SJSA1 (cell line): ENCODE results near the gene LAMA4. TPM values are rescaled to one million over a fixed set of nuclear protein-coding genes. Genes with fewer than 3 reads are reported as not detected.

Source experiments
- DNase-seq, 2 experiments: peaks; one replicate each; pipeline ENCODE4 v3.0.0-alpha.2; 2015 to 2020; ENCODE audit warnings: low spot score in 2 of 2, low read depth in 1 of 2
- H3K27ac ChIP-seq: fragments of 250-450 bp; sonication (Bioruptor Pico); 2 replicates; pipeline ENCODE4 v1.5.1; 2020; ENCODE audit warnings: mild to moderate bottlenecking, moderate library complexity
- H3K27me3 ChIP-seq: fragments of 250-450 bp; sonication (Bioruptor Pico); replicated peaks from 2 replicates; pipeline ENCODE4 v1.5.1; 2020; ENCODE audit warnings: mild to moderate bottlenecking, moderate library complexity
- H3K36me3 ChIP-seq: fragments of 250-450 bp; sonication (Bioruptor Pico); 2 replicates; pipeline ENCODE4 v1.5.1; 2020; ENCODE audit warnings: mild to moderate bottlenecking
- H3K4me1 ChIP-seq: fragments of 250-450 bp; sonication (Bioruptor Pico); replicated peaks from 2 replicates; pipeline ENCODE4 v1.6.1; 2021; ENCODE audit warnings: mild to moderate bottlenecking
- H3K4me3 ChIP-seq: fragments of 250-450 bp; sonication (Bioruptor Pico); 2 replicates; pipeline ENCODE4 v1.5.1; 2020; ENCODE audit warnings: mild to moderate bottlenecking
- H3K9me3 ChIP-seq: fragments of 250-450 bp; sonication (Bioruptor Pico); replicated peaks from 2 replicates; pipeline ENCODE4 v1.5.1; 2020; ENCODE audit warnings: mild to moderate bottlenecking
- total RNA-seq: library from RNA; depleted of rRNA; stranded (reverse); fragments of >200 nt; shearing (Covaris generic); gene quantifications from 2 replicates; pipeline ENCODE4 v1.2.3, GENCODE V29; 2014

LAMA4 gene
- total RNA-seq, 1 experiment from 2014 or later = 1.8 TPM

DNA sequence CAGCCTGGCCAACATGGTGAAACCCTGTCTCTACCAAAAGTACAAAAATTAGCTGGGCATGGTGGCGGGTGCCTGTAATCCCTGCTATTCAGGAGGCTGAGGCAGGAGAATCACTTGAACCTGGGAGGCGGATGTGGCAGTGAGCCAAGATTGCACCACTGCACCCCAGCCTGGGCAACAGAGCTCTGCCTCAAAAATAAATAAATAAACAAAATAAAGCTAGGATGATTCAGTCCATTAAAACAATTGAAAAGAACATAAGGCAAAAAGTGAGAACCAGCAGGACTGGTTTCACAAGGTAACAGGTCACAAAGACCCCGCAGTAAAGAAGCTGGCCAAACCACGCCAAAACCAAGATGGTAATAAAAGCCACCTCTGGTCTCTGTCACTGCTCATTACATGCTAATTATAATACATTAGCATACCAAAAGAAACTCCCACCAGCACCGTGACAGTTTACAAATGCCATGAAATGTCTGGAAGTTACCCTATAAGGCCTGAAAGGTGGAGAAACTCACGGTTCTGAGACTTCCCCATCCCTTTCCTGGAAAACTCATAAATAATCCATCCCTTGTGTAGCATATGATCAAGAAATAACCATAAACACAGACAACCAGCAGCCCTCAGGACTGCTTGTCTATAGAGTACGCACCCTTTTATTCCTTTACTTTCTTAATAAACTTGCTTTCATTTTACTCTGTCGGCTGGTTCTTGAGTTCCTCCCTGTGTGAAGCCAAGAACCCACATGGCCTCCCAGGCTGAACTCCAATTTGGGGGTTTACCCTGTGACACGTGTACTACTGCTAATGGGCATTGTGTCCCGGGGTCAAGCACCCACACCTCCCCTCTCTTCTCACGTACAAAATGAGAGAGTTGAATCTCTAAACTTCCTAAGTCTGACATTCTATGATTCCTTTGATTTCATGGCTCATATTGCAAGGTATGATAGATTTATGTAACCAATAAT, 10.2 kb downstream of the LAMA4 start:
- H3K27me3 ChIP-seq = no peaks in the 10 kb centered on the region
- no peak overlapping the region for H3K27ac ChIP-seq
- H3K4me3 ChIP-seq = no peak overlapping the region
- DNase-seq = no peak
- H3K4me1 ChIP-seq = peaks cover 34% of the 10 kb centered on the region
- no peaks in the 10 kb centered on the region for H3K9me3 ChIP-seq
- H3K36me3 ChIP-seq = no peaks in the 10 kb centered on the region

DNA sequence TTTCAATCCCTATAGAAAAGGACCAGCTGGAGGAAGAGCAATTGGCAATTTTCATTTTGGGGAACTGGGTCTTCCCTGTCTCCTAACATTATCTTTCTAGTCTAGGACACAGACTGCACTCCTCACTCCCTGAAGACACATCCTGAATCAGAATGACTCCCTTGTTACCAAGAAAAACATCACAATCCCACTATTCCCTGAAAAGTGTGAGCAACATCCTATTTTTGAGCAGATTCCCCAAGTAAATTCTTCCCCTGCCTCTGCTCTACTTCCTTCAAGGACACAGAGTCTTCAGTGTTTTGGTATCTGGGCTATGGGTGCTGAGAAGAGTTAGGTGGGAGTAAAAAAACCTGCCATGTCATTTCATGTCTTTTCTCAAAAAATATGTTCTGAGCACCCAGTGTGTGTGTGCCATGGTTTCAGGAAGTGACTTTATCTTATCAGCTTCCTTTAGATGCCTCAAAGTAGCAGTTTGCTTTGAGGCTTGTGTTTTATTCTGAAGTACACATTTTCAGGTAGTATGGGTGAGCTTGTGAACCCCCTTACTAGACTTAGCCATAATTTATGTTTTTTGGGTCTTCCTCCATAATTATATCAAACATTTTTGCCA, 12.4 kb downstream of the LAMA4 start:
- H3K4me1 ChIP-seq = peaks cover 27% of the 10 kb centered on the region
- no peak overlapping the region for H3K4me3 ChIP-seq
- H3K36me3 ChIP-seq = no peaks in the 10 kb centered on the region
- H3K27me3 ChIP-seq = no peaks in the 10 kb centered on the region
- no peak overlapping the region for H3K27ac ChIP-seq
- no peak for DNase-seq
- H3K9me3 ChIP-seq = no peaks in the 10 kb centered on the region

DNA sequence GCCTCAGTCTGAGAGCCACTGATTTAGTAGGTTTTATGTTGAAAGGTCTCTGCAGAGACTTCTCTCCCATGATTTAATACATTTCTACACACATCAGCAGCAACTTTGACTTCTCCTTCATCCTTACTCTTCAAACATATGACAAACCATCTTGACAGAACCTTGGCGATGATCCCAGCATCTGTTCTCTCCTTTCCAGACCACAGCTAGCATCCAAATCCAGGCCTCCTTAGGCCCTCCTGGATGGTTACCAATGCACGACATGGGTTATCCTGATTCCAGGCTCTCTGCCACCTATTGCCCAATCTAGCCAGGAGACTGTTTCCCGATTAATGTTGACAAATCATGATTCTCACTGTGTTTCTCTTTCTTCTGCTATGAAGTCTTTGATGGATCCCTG, 16.8 kb downstream of the LAMA4 start:
- Histone ChIP-seq H3K36me3 (no peaks in the 10 kb centered on the region), H3K4me3 (no peak overlapping the region), H3K4me1 (peaks cover 27% of the 10 kb centered on the region), H3K9me3 (no peaks in the 10 kb centered on the region), H3K27me3 (no peaks in the 10 kb centered on the region), H3K27ac (no peak overlapping the region)
- DNase-seq = no peak

DNA sequence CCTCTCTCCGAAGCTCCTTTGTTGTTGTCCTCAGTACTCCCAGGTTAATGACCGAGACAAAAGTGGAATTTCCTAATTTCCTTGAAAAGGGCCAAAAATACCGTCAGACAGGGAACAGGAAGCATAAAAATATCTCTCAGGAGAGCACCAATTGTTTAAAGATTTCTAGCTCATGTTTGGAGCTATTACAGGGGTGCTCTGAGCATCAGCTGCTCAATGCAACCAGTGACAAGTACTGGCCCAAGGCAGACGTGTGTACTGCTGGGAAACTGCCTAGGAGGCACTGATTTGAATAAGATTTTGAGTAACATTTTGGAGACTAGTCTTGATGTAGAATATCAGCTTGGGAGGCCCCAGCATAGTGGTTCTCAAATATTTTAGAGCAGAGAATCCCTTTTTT, 17.3 kb downstream of the LAMA4 start:
- H3K27ac ChIP-seq = no peak overlapping the region
- peaks cover 30% of the 10 kb centered on the region for H3K4me1 ChIP-seq
- no peaks in the 10 kb centered on the region for H3K36me3 ChIP-seq
- H3K4me3 ChIP-seq = no peak overlapping the region
- DNase-seq = no peak
- no peaks in the 10 kb centered on the region for H3K27me3 ChIP-seq
- H3K9me3 ChIP-seq = no peaks in the 10 kb centered on the region

DNA sequence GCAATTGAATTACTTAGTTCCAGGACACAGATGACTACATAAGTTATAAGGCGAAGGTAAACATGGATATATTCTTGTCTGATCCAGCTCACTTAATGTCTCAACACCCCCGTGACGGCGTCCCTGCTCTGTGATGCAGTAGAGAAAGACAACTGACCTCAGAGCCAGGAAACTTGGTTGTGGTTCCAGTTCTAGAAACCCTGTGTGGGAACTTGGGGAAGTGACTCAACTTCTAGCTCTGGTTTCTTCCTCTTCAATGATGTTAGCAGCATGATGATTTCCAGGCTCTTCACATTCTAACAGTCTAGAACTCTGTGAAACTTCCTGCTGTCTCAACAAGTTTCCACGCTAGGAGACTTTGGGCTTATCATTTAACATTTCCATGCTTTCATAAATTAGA, 18.4 kb downstream of the LAMA4 start:
- Histone ChIP-seq H3K27ac (no peak overlapping the region), H3K4me1 (peaks cover 35% of the 10 kb centered on the region), H3K27me3 (no peaks in the 10 kb centered on the region), H3K4me3 (no peak overlapping the region), H3K36me3 (no peaks in the 10 kb centered on the region), H3K9me3 (no peaks in the 10 kb centered on the region)
- DNase-seq = no peak

DNA sequence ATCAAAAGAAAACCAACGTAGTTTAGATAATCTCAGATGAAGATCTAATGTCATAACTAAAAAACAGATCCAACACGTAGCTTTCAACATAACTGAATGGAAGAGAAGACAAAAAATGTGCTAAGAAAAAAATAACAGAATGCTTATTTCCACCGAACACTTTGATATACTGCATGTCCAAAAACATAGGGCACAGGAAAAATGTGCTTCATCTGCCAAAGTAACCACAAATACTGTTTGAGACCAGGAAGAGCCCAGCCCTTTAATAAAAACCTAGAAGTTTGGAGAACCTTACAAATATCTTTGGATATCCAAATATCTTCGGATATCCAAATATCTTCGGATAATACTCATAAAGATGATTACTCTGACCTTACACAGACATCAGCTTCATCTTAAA, 19.8 kb downstream of the LAMA4 start:
- DNase-seq = no peak
- Histone ChIP-seq H3K4me3 (no peak overlapping the region), H3K27ac (no peak overlapping the region), H3K27me3 (no peaks in the 10 kb centered on the region), H3K9me3 (no peaks in the 10 kb centered on the region), H3K36me3 (no peaks in the 10 kb centered on the region), H3K4me1 (peaks cover 35% of the 10 kb centered on the region)

DNA sequence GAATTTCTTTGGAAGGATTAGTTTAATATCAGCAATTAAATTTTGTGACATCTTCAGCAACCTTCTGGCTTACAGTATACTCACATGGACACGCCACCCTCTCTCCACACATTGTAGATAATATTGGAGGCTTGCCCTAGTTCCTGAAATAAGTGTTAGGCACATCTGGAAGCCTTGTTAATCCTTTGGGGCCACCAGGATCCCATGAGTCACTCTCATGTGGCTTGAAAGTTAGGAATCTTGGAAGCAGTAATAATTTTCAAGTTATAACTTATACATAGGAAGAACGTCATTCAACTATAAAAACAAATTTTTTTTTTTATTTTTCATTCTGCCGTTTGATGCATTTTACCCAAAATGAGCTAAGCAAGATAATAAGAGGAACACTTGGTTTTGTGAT, 20.5 kb downstream of the LAMA4 start:
- Histone ChIP-seq H3K4me3 (no peak overlapping the region), H3K4me1 (peaks cover 35% of the 10 kb centered on the region), H3K9me3 (no peaks in the 10 kb centered on the region), H3K36me3 (no peaks in the 10 kb centered on the region), H3K27me3 (no peaks in the 10 kb centered on the region), H3K27ac (no peak overlapping the region)
- no peak for DNase-seq

DNA sequence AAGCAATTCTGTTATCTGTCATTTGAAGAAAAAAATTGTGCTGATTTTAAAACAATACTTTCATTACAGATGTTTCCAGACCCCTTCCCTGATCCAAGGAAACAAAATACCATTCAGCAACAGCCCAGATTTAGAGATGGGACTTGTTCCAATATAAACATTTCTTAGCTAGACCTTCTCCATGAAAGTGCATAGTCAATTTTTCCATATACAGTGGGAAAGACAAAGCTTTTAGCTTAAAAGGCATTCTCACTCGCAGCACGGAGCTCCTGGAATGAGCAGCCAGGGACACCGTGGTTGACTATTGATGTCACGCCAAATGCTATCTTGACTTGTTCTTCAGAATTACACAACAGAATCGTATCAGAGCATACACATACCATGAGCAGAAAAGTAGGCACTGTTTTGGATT, 21.5 kb downstream of the LAMA4 start:
- no peak overlapping the region for H3K4me3 ChIP-seq
- H3K9me3 ChIP-seq = no peaks in the 10 kb centered on the region
- peak; percentile 55 to 56 for DNase-seq
- H3K36me3 ChIP-seq = no peaks in the 10 kb centered on the region
- peaks cover 35% of the 10 kb centered on the region for H3K4me1 ChIP-seq
- no peak overlapping the region; the same call in 1 of the 2 replicates for H3K27ac ChIP-seq
- no peaks in the 10 kb centered on the region for H3K27me3 ChIP-seq

DNA sequence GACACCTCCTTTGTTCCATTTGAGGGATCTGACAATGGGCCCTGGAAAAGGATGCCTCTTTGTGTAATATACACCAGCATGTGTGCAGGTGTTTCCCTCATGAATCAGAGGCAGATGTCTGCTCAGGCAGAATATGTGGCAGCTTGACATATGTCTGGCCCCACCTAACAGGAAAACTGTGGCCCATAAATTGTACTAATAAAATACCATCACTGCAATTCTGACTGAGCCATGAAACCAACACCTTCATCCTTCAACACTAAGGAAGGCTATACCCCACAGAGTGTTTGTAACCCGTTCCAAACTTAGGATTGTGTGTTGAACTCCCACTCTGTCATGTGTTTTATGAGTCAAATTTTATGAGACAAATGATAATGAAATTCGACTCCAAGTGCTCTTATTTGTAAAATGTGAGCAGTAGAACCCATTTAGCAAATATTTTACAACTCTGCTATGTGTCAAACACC, 22.7 kb downstream of the LAMA4 start:
- H3K36me3 ChIP-seq = no peaks in the 10 kb centered on the region
- H3K27ac ChIP-seq = no peak overlapping the region
- H3K4me3 ChIP-seq = no peak overlapping the region
- DNase-seq = no peak
- peaks cover 46% of the 10 kb centered on the region for H3K4me1 ChIP-seq
- no peaks in the 10 kb centered on the region for H3K27me3 ChIP-seq
- no peaks in the 10 kb centered on the region for H3K9me3 ChIP-seq

DNA sequence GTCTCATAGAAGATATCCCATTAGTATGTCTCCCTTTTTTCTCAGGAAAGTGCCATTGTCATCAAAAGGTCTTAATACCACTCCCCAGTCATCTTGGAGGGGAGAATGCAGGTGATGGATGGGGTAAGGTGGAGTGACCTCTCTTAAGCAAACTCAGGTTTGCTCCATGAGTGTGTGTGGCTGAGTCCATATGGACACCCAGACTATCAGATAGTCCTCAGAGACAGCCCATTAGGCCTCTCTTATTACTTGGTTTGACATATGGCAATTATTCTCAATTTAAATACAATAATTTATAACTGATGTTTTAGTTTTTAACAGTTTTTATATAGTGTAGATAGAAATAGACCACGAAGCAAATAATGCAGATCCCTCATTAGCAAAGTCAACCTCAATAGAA, 23.2 kb downstream of the LAMA4 start:
- H3K27me3 ChIP-seq = no peaks in the 10 kb centered on the region
- no peak overlapping the region for H3K27ac ChIP-seq
- H3K4me3 ChIP-seq = no peak overlapping the region
- no peak for DNase-seq
- no peaks in the 10 kb centered on the region for H3K9me3 ChIP-seq
- H3K36me3 ChIP-seq = no peaks in the 10 kb centered on the region
- H3K4me1 ChIP-seq = peaks cover 50% of the 10 kb centered on the region

DNA sequence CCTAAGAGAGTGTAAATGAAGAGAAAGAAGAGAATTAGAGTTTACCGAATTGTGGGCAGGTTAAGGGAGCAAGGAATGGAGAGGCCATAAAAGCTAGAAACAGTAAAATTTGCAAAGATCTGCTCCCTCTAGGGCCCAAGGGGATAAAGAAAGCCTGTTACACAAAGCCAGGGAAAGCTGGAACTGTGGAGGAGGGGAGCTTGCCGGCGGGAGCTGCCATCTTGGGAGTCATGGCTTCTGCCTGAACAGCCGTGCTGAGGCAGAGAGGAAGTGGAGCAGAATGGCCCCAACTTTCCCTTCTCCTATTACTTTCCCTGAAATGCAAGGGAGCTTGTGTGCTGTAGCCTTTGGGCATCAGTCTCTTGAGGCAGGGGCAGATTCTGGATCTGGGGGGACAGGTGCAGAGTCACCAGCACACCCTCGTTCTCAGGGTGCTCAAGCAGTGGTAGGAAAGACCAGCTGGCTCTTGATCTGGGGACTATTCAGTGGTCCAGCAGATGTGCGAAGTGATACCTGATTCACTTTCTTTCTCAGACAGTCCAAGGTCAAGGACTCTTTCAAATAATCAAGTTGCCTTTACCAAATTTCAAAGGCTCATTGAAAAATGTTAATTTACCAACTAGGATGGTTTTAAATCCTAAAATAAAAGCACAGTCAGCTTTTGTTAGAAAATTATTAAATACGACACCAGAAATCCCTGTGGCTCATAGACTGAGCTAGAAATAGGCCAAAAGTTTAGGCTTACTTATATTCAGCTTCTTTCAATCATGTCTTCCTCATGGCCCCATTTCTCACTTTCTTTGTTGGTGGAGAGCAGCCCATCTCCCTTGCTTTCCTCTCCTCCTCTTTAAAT, 25.7 kb downstream of the LAMA4 start:
- no peak overlapping the region for H3K4me3 ChIP-seq
- H3K9me3 ChIP-seq = no peaks in the 10 kb centered on the region
- H3K27me3 ChIP-seq = no peaks in the 10 kb centered on the region
- H3K4me1 ChIP-seq = peaks cover 47% of the 10 kb centered on the region
- no peak for DNase-seq
- H3K27ac ChIP-seq = no peak overlapping the region
- no peaks in the 10 kb centered on the region for H3K36me3 ChIP-seq

DNA sequence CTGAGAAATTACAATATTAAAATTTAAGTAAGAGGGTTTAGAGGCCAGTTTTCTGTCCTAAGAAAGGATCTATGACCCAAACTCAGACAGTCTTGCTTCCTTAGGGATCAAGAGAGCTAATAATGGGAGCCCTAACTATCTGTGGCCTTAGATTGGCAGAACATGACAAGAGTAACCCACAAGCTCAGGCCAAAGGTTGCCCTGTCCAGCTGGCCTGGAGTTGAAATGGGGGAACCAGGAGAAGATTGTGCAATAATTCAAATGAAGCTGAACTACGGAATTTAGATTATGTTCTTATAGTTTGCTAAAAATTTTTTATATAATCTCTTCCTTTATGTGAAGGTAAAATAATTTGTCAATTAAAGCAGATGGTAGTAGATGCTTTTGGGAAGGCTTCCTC, 26.4 kb downstream of the LAMA4 start:
- Histone ChIP-seq H3K27ac (no peak overlapping the region), H3K27me3 (no peaks in the 10 kb centered on the region), H3K4me1 (peaks cover 47% of the 10 kb centered on the region), H3K4me3 (no peak overlapping the region), H3K36me3 (no peaks in the 10 kb centered on the region), H3K9me3 (no peaks in the 10 kb centered on the region)
- no peak for DNase-seq

DNA sequence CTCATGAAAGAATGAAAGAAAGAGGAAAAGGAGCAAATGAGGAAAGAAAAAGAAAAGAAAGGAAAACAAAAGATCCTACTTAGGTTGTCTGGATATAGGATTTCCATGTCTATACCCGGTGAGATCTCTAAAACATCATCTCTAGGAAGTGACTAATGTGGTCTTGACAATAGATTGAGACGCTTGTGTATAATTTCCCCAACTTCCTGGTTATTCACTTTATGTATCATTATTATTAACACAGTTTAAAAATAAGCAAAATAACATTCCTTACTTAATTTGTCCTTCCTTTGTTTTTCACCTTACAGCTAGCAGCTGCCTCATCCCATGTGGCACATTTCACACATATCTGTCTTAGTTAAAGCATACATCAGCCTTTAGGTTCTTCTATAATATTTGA, 27.0 kb downstream of the LAMA4 start:
- DNase-seq = no peak
- no peak overlapping the region for H3K4me3 ChIP-seq
- no peaks in the 10 kb centered on the region for H3K27me3 ChIP-seq
- no peak overlapping the region for H3K27ac ChIP-seq
- no peaks in the 10 kb centered on the region for H3K36me3 ChIP-seq
- no peaks in the 10 kb centered on the region for H3K9me3 ChIP-seq
- H3K4me1 ChIP-seq = peaks cover 47% of the 10 kb centered on the region
